HepG2 (cell line): Measurements from ENCODE around the gene DGCR2. TPM values are rescaled to one million over a fixed set of nuclear protein-coding genes. Genes with fewer than 3 reads are reported as not detected.
A peak's percentile ranks its signal among the peaks of the same experiment; 100 is the strongest.

Experiments used
- ATAC-seq: fragments of 200-7000 bp; cut with Tn5 transposase; 3 replicates; pipeline ENCODE4 v1.9.1; 2020; ENCODE audit warnings: mild to moderate bottlenecking, moderate library complexity
- BruUV-seq: library from RNA; stranded (reverse); fragments of 400-500 nt; replicated peaks from 2 replicates; lab custom pipeline; 2021; lab: Mats Ljungman, UMichigan
- CTCF ChIA-PET: fragments of 300-600 bp; formaldehyde crosslinking; extraction: SDS; loops from one replicate; lab custom pipeline; 2021; ENCODE audit warnings: low total read pairs, inconsistent platforms, low intra/inter-chr PET ratio; lab: Yijun Ruan, JAX
- POLR2A ChIA-PET: fragments of 350-600 bp; sonication (Branson Sonifier 250); formaldehyde crosslinking; loops from one replicate; lab custom pipeline; 2020; ENCODE audit warnings: antibody characterized with exemption, inconsistent platforms; lab: Yijun Ruan, JAX
- DNase-seq: peaks from one replicate; pipeline ENCODE4 v3.0.0-alpha.2; 2015; ENCODE audit warnings: low spot score
- FAIRE-seq: peaks from 3 replicates; lab custom pipeline; 2011; peaks lifted over from hg19 to GRCh38; lab: Jason Lieb, UNC
- H2AFZ ChIP-seq: one replicate; pipeline ENCODE4 v1.6.1; 2011; ENCODE audit warnings: low read length, inconsistent platforms
- H3K27ac ChIP-seq: fragments of 300-600 bp; 3 replicates; pipeline ENCODE4 v1.8.0; 2011; ENCODE audit warnings: mixed run types, mild to moderate bottlenecking, mixed read lengths, low read length, inconsistent platforms; ENCODE audit not compliant: insufficient read depth; ENCODE audit errors: extremely low read length
- H3K27me3 ChIP-seq, 2 experiments: fragments of 200-600 bp in 1 of 2; 2 replicates in 1 of 2; 3 replicates in 1 of 2; pipeline versions ENCODE4 v1.6.0 to v1.8.0; 2011; ENCODE audit warnings: low read length in 2 of 2, mild to moderate bottlenecking in 2 of 2, moderate library complexity in 2 of 2, inconsistent platforms in 1 of 2; ENCODE audit not compliant: insufficient read depth in 2 of 2, control insufficient read depth in 1 of 2
- H3K36me3 ChIP-seq, 2 experiments: fragments of 200-600 bp in 1 of 2; replicated peaks in 1 of 2; 2 replicates in 1 of 2; 3 replicates in 1 of 2; pipeline versions ENCODE4 v1.5.1 to v1.8.0; 2011; ENCODE audit warnings: low read length in 2 of 2, inconsistent platforms in 1 of 2; ENCODE audit not compliant: insufficient read depth in 2 of 2, control insufficient read depth in 1 of 2
- H3K4me1 ChIP-seq: 2 replicates; pipeline ENCODE4 v1.5.1; 2012; ENCODE audit warnings: low read length, inconsistent platforms; ENCODE audit not compliant: insufficient read depth
- H3K4me2 ChIP-seq: 2 replicates; pipeline ENCODE4 v1.6.0; 2011; ENCODE audit warnings: low read depth, low read length, inconsistent platforms
- H3K4me3 ChIP-seq, 3 experiments: fragments of 200-600 bp in 1 of 3; sonication (generic), shearing (Covaris generic) in 1 of 3; replicated peaks in 1 of 3; 2 replicates each; pipeline ENCODE4 v1.5.1; 2011 to 2016; ENCODE audit warnings: low read length in 3 of 3, inconsistent platforms in 2 of 3, low read depth in 2 of 3, mild to moderate bottlenecking in 2 of 3, control low read depth in 1 of 3, mixed read lengths in 1 of 3; ENCODE audit not compliant: insufficient read depth in 1 of 3
- H3K79me2 ChIP-seq: one replicate; pipeline ENCODE4 v1.6.1; 2011; ENCODE audit warnings: low read length, inconsistent platforms; ENCODE audit not compliant: insufficient read depth
- H3K9ac ChIP-seq: 2 replicates; pipeline ENCODE4 v1.6.0; 2011; ENCODE audit warnings: mild to moderate bottlenecking, low read depth, low read length, inconsistent platforms; ENCODE audit not compliant: insufficient read depth
- H3K9me3 ChIP-seq: 2 replicates; pipeline ENCODE4 v1.5.1; 2012; ENCODE audit warnings: mild to moderate bottlenecking, low read length
- H4K20me1 ChIP-seq: 2 replicates; pipeline ENCODE4 v1.6.0; 2011; ENCODE audit warnings: inconsistent platforms, mild to moderate bottlenecking, low read length, moderate library complexity; ENCODE audit not compliant: insufficient read depth
- BRCA1 ChIP-seq: sonication (generic); formaldehyde crosslinking; IDR thresholded peaks from 2 replicates; pipeline ENCODE4 v1.4.0; 2020; ENCODE audit warnings: missing genetic modification reagents
- EZH2 ChIP-seq: conservative IDR thresholded peaks from 2 replicates; pipeline ENCODE4 v1.6.1; 2012; ENCODE audit warnings: mild to moderate bottlenecking, low read depth, low read length, moderate library complexity
- HNF1B ChIP-seq: sonication (generic); formaldehyde crosslinking; IDR thresholded peaks from 2 replicates; pipeline ENCODE4 v1.5.1; 2020; ENCODE audit warnings: mild to moderate bottlenecking, moderate library complexity, missing genetic modification reagents
- HOXD1 ChIP-seq: sonication (generic); formaldehyde crosslinking; IDR thresholded peaks from 2 replicates; pipeline ENCODE4 v1.5.0; 2020; ENCODE audit warnings: missing genetic modification reagents
- SP140L ChIP-seq: sonication (generic); formaldehyde crosslinking; IDR thresholded peaks from 2 replicates; pipeline ENCODE4 v1.4.0; 2020; ENCODE audit warnings: missing genetic modification reagents, borderline replicate concordance
- ZNF274 ChIP-seq: sonication (generic); formaldehyde crosslinking; IDR thresholded peaks from 2 replicates; pipeline ENCODE4 v1.5.1; 2020; ENCODE audit warnings: mild to moderate bottlenecking, missing genetic modification reagents
- ZNF317 ChIP-seq: sonication (generic); formaldehyde crosslinking; IDR thresholded peaks from 2 replicates; pipeline ENCODE4 v1.5.0; 2020; ENCODE audit warnings: mild to moderate bottlenecking, missing genetic modification reagents
- ZNF446 ChIP-seq: sonication (generic); formaldehyde crosslinking; IDR thresholded peaks from 2 replicates; pipeline ENCODE4 v1.5.0; 2020; ENCODE audit warnings: mild to moderate bottlenecking, missing genetic modification reagents
- ZNF547 ChIP-seq: sonication (generic); formaldehyde crosslinking; IDR thresholded peaks from 2 replicates; pipeline ENCODE4 v1.5.1; 2020; ENCODE audit warnings: mild to moderate bottlenecking, missing genetic modification reagents
- WGBS: methylation state at CpG from one replicate; pipeline ENCODE4 v1.1.6; 2017; ENCODE audit warnings: low lambda C conversion rate; 5-methylcytosine and 5-hydroxymethylcytosine counted together
- in situ Hi-C: cut with HindIII; loops from 2 replicates; pipeline ENCODE4 v1.10.0; 2017; ENCODE audit warnings: low pct_unique_long_range_greater_than_20kb; ENCODE audit not compliant: extremely low pct_ligation_motif_present
- intact Hi-C: fragments of 100-400 bp; cut with micrococcal nuclease; formaldehyde crosslinking; loops from one replicate; pipeline ENCODE4 v1.10.0; 2022; ENCODE audit not compliant: unreplicated experiment
- polyA plus RNA-seq, 8 experiments: library from polyadenylated mRNA; depleted of rRNA in 3 of 8; stranded (reverse) in 7 of 8; unstranded in 1 of 8; fragments of >200 nt; fragmentation: Illumina TruSeq in 4 of 8; extraction: Trizol in 4 of 8; gene quantifications; 2 replicates each; pipeline versions ENCODE4 v1.2.1 to v1.2.3, GENCODE V29; 2011 to 2016; ENCODE audit warnings: low read depth in 4 of 8, missing spikeins in 1 of 8, mixed read lengths in 1 of 8; ENCODE audit not compliant: insufficient read depth in 1 of 8
- total RNA-seq, 5 experiments: library from RNA; depleted of rRNA; stranded (reverse); fragments of >200 nt; fragmentation: Illumina TruSeq; extraction: Trizol; gene quantifications; 2 replicates each; pipeline ENCODE4 v1.2.3, GENCODE V29; 2016; ENCODE audit warnings: low read depth in 1 of 5

The DGCR2 gene
- total and polyA plus RNA-seq, 2 of the 13 experiments (the other 11 are each of a cell fraction or from before 2014, with no cell fraction given): 23.1 to 35.3 TPM

GRCh38 chr22:19022755-19023154, 99.5 kb downstream of the DGCR2 start:
- no peak for FAIRE-seq
- 41% methylated on average over 8 of the region's 8 CpGs for WGBS
- Histone ChIP-seq H3K9ac (no peak overlapping the region), H4K20me1 (no peaks in the 10 kb centered on the region), H3K27me3 (peaks cover 0 to 21% of the 10 kb centered on the region in 2 experiments; a peak in 2 of 5 replicates), H3K79me2 (no peaks in the 10 kb centered on the region), H3K4me3 (no peak overlapping the region), H2AFZ (no peak overlapping the region), H3K9me3 (no peaks in the 10 kb centered on the region), H3K36me3 (no peaks in the 10 kb centered on the region), H3K27ac (no peak overlapping the region), H3K4me2 (no peak overlapping the region), H3K4me1 (no peaks in the 10 kb centered on the region)
- CTCF ChIA-PET: no interaction called here
- no peak for ATAC-seq
- TF ChIP-seq SP140L (CRISPR knock-in tag): no peak
- TF ChIP-seq EZH2: 0 out of 2 replicates have a peak, but pooled peaks have one; percentile 8
- TF ChIP-seq BRCA1 (CRISPR knock-in tag): no peak
- DNase-seq: no peak
- intact Hi-C loops: no loop called here
- POLR2A ChIA-PET: no interaction called here
- BruUV-seq: no TSS peak
- in situ Hi-C loops: no loop called here

- H3K4me2 ChIP-seq: no peak overlapping the region
- POLR2A ChIA-PET: no interaction called here
Observed at GRCh38 chr22:19019679-19020032, 102.6 kb downstream of the DGCR2 start.

More at GRCh38 chr22:19019679-19020032, 102.6 kb downstream of the DGCR2 start:
- WGBS: 0% methylated on average over 4 of the region's 7 CpGs
- CTCF ChIA-PET: no interaction called here
- BruUV-seq: no TSS peak
- DNase-seq: no peak
- Histone ChIP-seq H3K36me3 (no peaks in the 10 kb centered on the region), H3K4me1 (no peaks in the 10 kb centered on the region), H2AFZ (no peak overlapping the region), H3K79me2 (no peaks in the 10 kb centered on the region), H3K27ac (no peak overlapping the region)
- intact Hi-C loops: no loop called here
- in situ Hi-C loops: no loop called here
- TF ChIP-seq HNF1B (CRISPR knock-in tag) (no peak), ZNF317 (CRISPR knock-in tag) (no peak), ZNF274 (no peak), ZNF547 (CRISPR knock-in tag) (no peak), ZNF446 (CRISPR knock-in tag) (no peak), HOXD1 (CRISPR knock-in tag) (no peak)
- TF ChIP-seq, all 625 proteins: peak for 0
- Histone ChIP-seq H3K4me3 (no peak overlapping the region), H3K9ac (no peak overlapping the region), H4K20me1 (no peaks in the 10 kb centered on the region), H3K27me3 (peaks cover 0 to 26% of the 10 kb centered on the region in 2 experiments; a peak in 3 of 5 replicates), H3K9me3 (no peaks in the 10 kb centered on the region)
- no peak for ATAC-seq
- no peak for FAIRE-seq
